H9 (cell line): ENCODE results near the gene RNASE7. TPM values are rescaled to one million over a fixed set of nuclear protein-coding genes. Genes with fewer than 3 reads are reported as not detected.

Experiments used
- DNase-seq: peaks from one replicate; pipeline ENCODE4 v3.0.0-alpha.2; 2017
- H2AFZ ChIP-seq: one replicate; pipeline ENCODE4 v1.6.1; 2013; ENCODE audit warnings: mild to moderate bottlenecking, low read length, control low read depth, moderate library complexity
- H2AK5ac ChIP-seq: 2 replicates; pipeline ENCODE4 v1.6.1; 2013; ENCODE audit warnings: low read length, control low read depth, mixed read lengths; ENCODE audit not compliant: insufficient read length
- H2BK120ac ChIP-seq: one replicate; pipeline ENCODE4 v1.6.1; 2013; ENCODE audit warnings: low read depth, mild to moderate bottlenecking, low read length, control low read depth, inconsistent platforms; ENCODE audit not compliant: poor library complexity, severe bottlenecking
- H2BK12ac ChIP-seq: 2 replicates; pipeline ENCODE4 v1.6.1; 2013; ENCODE audit warnings: low read length, control low read depth, mixed read lengths, low read depth; ENCODE audit not compliant: insufficient read length
- H2BK15ac ChIP-seq: 2 replicates; pipeline ENCODE4 v1.6.1; 2013; ENCODE audit warnings: low read depth, low read length, control low read depth
- H2BK20ac ChIP-seq: one replicate; pipeline ENCODE4 v1.6.1; 2013; ENCODE audit warnings: low read depth, mild to moderate bottlenecking, low read length, control low read depth, inconsistent platforms; ENCODE audit not compliant: poor library complexity, severe bottlenecking
- H2BK5ac ChIP-seq: 2 replicates; pipeline ENCODE4 v1.6.1; 2013; ENCODE audit warnings: low read length, control low read depth, mixed read lengths; ENCODE audit not compliant: insufficient read length
- H3K14ac ChIP-seq: 2 replicates; pipeline ENCODE4 v1.6.1; 2013; ENCODE audit warnings: low read length, control low read depth; ENCODE audit not compliant: insufficient read depth
- H3K18ac ChIP-seq: 2 replicates; pipeline ENCODE4 v1.6.1; 2013; ENCODE audit warnings: low read depth, mild to moderate bottlenecking, mixed read lengths, low read length, control low read depth; ENCODE audit not compliant: insufficient read length
- H3K23ac ChIP-seq: 2 replicates; pipeline ENCODE4 v1.6.1; 2013; ENCODE audit warnings: low read length, control low read depth, mixed read lengths, low read depth; ENCODE audit not compliant: insufficient read length
- H3K23me2 ChIP-seq: 2 replicates; pipeline ENCODE4 v1.6.1; 2013; ENCODE audit warnings: low read depth, mild to moderate bottlenecking, mixed read lengths, low read length, control low read depth; ENCODE audit not compliant: insufficient read length, poor library complexity, severe bottlenecking
- H3K27ac ChIP-seq: 2 replicates; pipeline ENCODE4 v1.5.1; 2013; ENCODE audit warnings: low read length, control low read depth, mixed read lengths, low read depth; ENCODE audit not compliant: insufficient read length
- H3K27me3 ChIP-seq: 2 replicates; pipeline ENCODE4 v1.6.1; 2013; ENCODE audit warnings: low read length, control low read depth, inconsistent platforms; ENCODE audit not compliant: insufficient read depth
- H3K4ac ChIP-seq: 2 replicates; pipeline ENCODE4 v1.6.1; 2013; ENCODE audit warnings: low read depth, mild to moderate bottlenecking, control low read depth, inconsistent platforms, low read length, moderate library complexity
- H3K4me1 ChIP-seq: 2 replicates; pipeline ENCODE4 v1.6.1; 2013; ENCODE audit warnings: low read length, control low read depth, inconsistent platforms; ENCODE audit not compliant: insufficient read depth
- H3K4me2 ChIP-seq: 2 replicates; pipeline ENCODE4 v1.6.1; 2013; ENCODE audit warnings: low read length, control low read depth, mixed read lengths; ENCODE audit not compliant: insufficient read length, insufficient read depth
- H3K56ac ChIP-seq: 2 replicates; pipeline ENCODE4 v1.6.1; 2013; ENCODE audit warnings: low read depth, mild to moderate bottlenecking, mixed read lengths, low read length, control low read depth; ENCODE audit not compliant: insufficient read length
- H3K79me1 ChIP-seq: 2 replicates; pipeline ENCODE4 v1.6.1; 2013; ENCODE audit warnings: low read depth, mild to moderate bottlenecking, moderate library complexity, low read length, control low read depth, inconsistent platforms; ENCODE audit not compliant: insufficient read depth, poor library complexity, severe bottlenecking
- H3K79me2 ChIP-seq: 2 replicates; pipeline ENCODE4 v1.6.1; 2013; ENCODE audit warnings: low read length, control low read depth, inconsistent platforms; ENCODE audit not compliant: insufficient read depth
- H3K9ac ChIP-seq: 2 replicates; pipeline ENCODE4 v1.6.1; 2013; ENCODE audit warnings: low read length, control low read depth, mixed read lengths; ENCODE audit not compliant: insufficient read length; ENCODE audit errors: extremely low read depth
- H3K9me3 ChIP-seq: one replicate; pipeline ENCODE4 v1.6.1; 2013; ENCODE audit warnings: low read depth, low read length, inconsistent platforms; ENCODE audit not compliant: control insufficient read depth
- H3T11ph ChIP-seq: one replicate; pipeline ENCODE4 v1.6.1; 2013; ENCODE audit warnings: mild to moderate bottlenecking, low read length, control low read depth, inconsistent platforms
- H4K20me1 ChIP-seq: one replicate; pipeline ENCODE4 v1.6.1; 2013; ENCODE audit not compliant: control insufficient read depth, insufficient read length, insufficient read depth
- H4K5ac ChIP-seq: 2 replicates; pipeline ENCODE4 v1.6.1; 2013; ENCODE audit warnings: low read depth, mild to moderate bottlenecking, mixed read lengths, low read length, control low read depth; ENCODE audit not compliant: insufficient read length
- H4K8ac ChIP-seq: replicated peaks from 2 replicates; pipeline ENCODE4 v1.6.1; 2013; ENCODE audit warnings: low read length, control low read depth, mixed read lengths, low read depth; ENCODE audit not compliant: insufficient read length
- H4K91ac ChIP-seq: 2 replicates; pipeline ENCODE4 v1.6.1; 2013; ENCODE audit warnings: low read depth, mild to moderate bottlenecking, moderate library complexity, mixed read lengths, low read length, control low read depth; ENCODE audit not compliant: insufficient read length
- H3K27ac Mint-ChIP-seq, 3 experiments: 2 replicates in 2 of 3; 3 replicates in 1 of 3; pipeline ENCODE4 v1.8.0; 2020 to 2021; ENCODE audit warnings: mixed read lengths in 3 of 3, mild to moderate bottlenecking in 1 of 3, moderate library complexity in 1 of 3
- H3K27me3 Mint-ChIP-seq: 2 replicates; pipeline ENCODE4 v1.8.0; 2021; ENCODE audit warnings: low read depth, mild to moderate bottlenecking, moderate library complexity, mixed read lengths
- H3K36me3 Mint-ChIP-seq, 3 experiments: 2 replicates in 2 of 3; 3 replicates in 1 of 3; pipeline ENCODE4 v1.8.0; 2020 to 2021; ENCODE audit warnings: low read depth in 3 of 3, mixed read lengths in 3 of 3; ENCODE audit not compliant: insufficient read depth in 1 of 3
- H3K4me1 Mint-ChIP-seq, 2 experiments: 2 replicates each; pipeline ENCODE4 v1.8.0; 2020; ENCODE audit warnings: mixed read lengths in 2 of 2
- H3K4me3 Mint-ChIP-seq, 2 experiments: 2 replicates in 1 of 2; 3 replicates in 1 of 2; pipeline ENCODE4 v1.8.0; 2020 to 2021; ENCODE audit warnings: mild to moderate bottlenecking in 2 of 2, mixed read lengths in 2 of 2, moderate library complexity in 1 of 2
- H3K9me3 Mint-ChIP-seq, 2 experiments: 2 replicates in 1 of 2; 3 replicates in 1 of 2; pipeline ENCODE4 v1.8.0; 2020; ENCODE audit warnings: mild to moderate bottlenecking in 2 of 2, mixed read lengths in 2 of 2, moderate library complexity in 1 of 2
- CTCF ChIP-seq: fragments of 200-600 bp; sonication (generic); conservative IDR thresholded peaks from 3 replicates; pipeline ENCODE4 v1.8.0; 2021; ENCODE audit warnings: antibody characterized with exemption, mild to moderate bottlenecking
- WGBS: extraction: QIAGEN DNeasy Blood & Tissue Kit; methylation state at CpG from one replicate; pipeline ENCODE4 v1.1.7; 2013; ENCODE audit warnings: missing lambda C conversion rate, low lambda C conversion rate, mixed read lengths; ENCODE audit not compliant: insufficient read length; ENCODE audit errors: extremely low coverage; 5-methylcytosine and 5-hydroxymethylcytosine counted together
- total RNA-seq: library from RNA; stranded (reverse); gene quantifications from 2 replicates; pipeline ENCODE4 v1.2.1, GENCODE V29; 2021

RNASE7 gene
- total RNA-seq, 1 experiment from 2014 or later: not detected

- H3K18ac ChIP-seq: no peak overlapping the region
- Mint-ChIP-seq H3K4me3 (no peak overlapping the region), H3K9me3 (no peaks in the 10 kb centered on the region), H3K27ac (0 out of 7 replicates have a peak overlapping the region, but pooled peaks of 1 of the 3 experiments have one; percentile 23), H3K36me3 (peaks cover 6 to 21% (median 8%) of the 10 kb centered on the region in 3 experiments; a peak in 4 of 7 replicates), H3K27me3 (peaks cover 18% of the 10 kb centered on the region), H3K4me1 (peaks cover 15 to 17% of the 10 kb centered on the region in 2 experiments)
- no peaks in the 10 kb centered on the region for H3K27me3 ChIP-seq
- no peaks in the 10 kb centered on the region for H4K20me1 ChIP-seq
- no peak overlapping the region for H3K27ac ChIP-seq
- no CpG with 5 or more reads among the region's 28 CpGs for WGBS
- H2AFZ ChIP-seq: no peak overlapping the region
- H3K79me2 ChIP-seq: no peaks in the 10 kb centered on the region
- no peaks in the 10 kb centered on the region; the same call in 1 of the 2 replicates for H3K4me1 ChIP-seq
- TF ChIP-seq CTCF: no peak
- H2BK12ac ChIP-seq: no peak overlapping the region
- H2BK120ac ChIP-seq: no peak overlapping the region
- no peak overlapping the region for H4K5ac ChIP-seq
- no peak for DNase-seq
- no peaks in the 10 kb centered on the region for H3K9me3 ChIP-seq
- H3K14ac ChIP-seq: no peak overlapping the region
- no peak overlapping the region for H4K91ac ChIP-seq
- H3K4me2 ChIP-seq: no peak overlapping the region
- H2AK5ac ChIP-seq: no peak overlapping the region
- no peaks in the 10 kb centered on the region for H3K23me2 ChIP-seq
- no peak overlapping the region for H3K23ac ChIP-seq
- H3K4ac ChIP-seq: no peak overlapping the region
- no peak overlapping the region for H2BK20ac ChIP-seq
- H2BK15ac ChIP-seq: no peak overlapping the region
- no peaks in the 10 kb centered on the region for H3K79me1 ChIP-seq
- H3K56ac ChIP-seq: no peak overlapping the region
- H3T11ph ChIP-seq: no peak overlapping the region
- H2BK5ac ChIP-seq: no peak overlapping the region
- H4K8ac ChIP-seq: no peak overlapping the region
- H3K9ac ChIP-seq: no peak overlapping the region
These were observed 24.5 kb upstream of the RNASE7 start for GRCh38 chr14:21017528-21018245.
